Mucosa of stomach (tissue), 1 donor: ENCODE data around the gene MAN1C1.

ENCODE experiments used
- H3K27me3 ChIP-seq: one replicate; pipeline ENCODE4 v1.7.0; 2013; ENCODE audit warnings: mild to moderate bottlenecking, low read length; ENCODE audit not compliant: control insufficient read depth, insufficient read depth
- H3K36me3 ChIP-seq: one replicate; pipeline ENCODE4 v1.7.0; 2013; ENCODE audit warnings: low read length; ENCODE audit not compliant: control insufficient read depth, insufficient read depth
- H3K4me1 ChIP-seq: one replicate; pipeline ENCODE4 v1.7.0; 2013; ENCODE audit warnings: mild to moderate bottlenecking, low read length; ENCODE audit not compliant: control insufficient read depth, insufficient read depth
- H3K4me3 ChIP-seq: one replicate; pipeline ENCODE4 v1.7.0; 2013; ENCODE audit warnings: low read length
- H3K9ac ChIP-seq: one replicate; pipeline ENCODE4 v1.7.0; 2013; ENCODE audit warnings: mild to moderate bottlenecking, low read length, moderate library complexity
- H3K9me3 ChIP-seq: one replicate; pipeline ENCODE4 v1.7.0; 2013; ENCODE audit warnings: mild to moderate bottlenecking, low read length, moderate library complexity; ENCODE audit not compliant: control insufficient read depth
- donor health status: Pancreatic carcinoma.

The MAN1C1 gene

GRCh38 chr1:25714372-25714931, 97.9 kb downstream of the MAN1C1 start:
- no peak overlapping the region for H3K9ac ChIP-seq
- H3K4me1 ChIP-seq = no peaks in the 10 kb centered on the region
- no peak overlapping the region for H3K4me3 ChIP-seq
- H3K36me3 ChIP-seq = no peaks in the 10 kb centered on the region
- H3K27me3 ChIP-seq = no peaks in the 10 kb centered on the region
- no peaks in the 10 kb centered on the region for H3K9me3 ChIP-seq

GRCh38 chr1:25715888-25716287, 99.3 kb downstream of the MAN1C1 start:
- no peaks in the 10 kb centered on the region for H3K27me3 ChIP-seq
- no peaks in the 10 kb centered on the region for H3K36me3 ChIP-seq
- no peaks in the 10 kb centered on the region for H3K9me3 ChIP-seq
- H3K9ac ChIP-seq = no peak overlapping the region
- no peaks in the 10 kb centered on the region for H3K4me1 ChIP-seq
- no peak overlapping the region for H3K4me3 ChIP-seq

GRCh38 chr1:25716320-25716719, 99.7 kb downstream of the MAN1C1 start:
- Histone ChIP-seq H3K4me3 (no peak overlapping the region), H3K4me1 (no peaks in the 10 kb centered on the region), H3K27me3 (no peaks in the 10 kb centered on the region), H3K9me3 (no peaks in the 10 kb centered on the region), H3K9ac (no peak overlapping the region), H3K36me3 (no peaks in the 10 kb centered on the region)

GRCh38 chr1:25718732-25719131, 102.1 kb downstream of the MAN1C1 start:
- Histone ChIP-seq H3K9me3 (no peaks in the 10 kb centered on the region), H3K9ac (no peak overlapping the region), H3K36me3 (no peaks in the 10 kb centered on the region), H3K4me3 (no peak overlapping the region), H3K27me3 (no peaks in the 10 kb centered on the region), H3K4me1 (no peaks in the 10 kb centered on the region)

- H3K4me1 ChIP-seq = no peaks in the 10 kb centered on the region
- H3K27me3 ChIP-seq = no peaks in the 10 kb centered on the region
- no peak overlapping the region for H3K4me3 ChIP-seq
- no peaks in the 10 kb centered on the region for H3K9me3 ChIP-seq
- no peaks in the 10 kb centered on the region for H3K36me3 ChIP-seq
- no peak overlapping the region for H3K9ac ChIP-seq
Measured at GRCh38 chr1:25720624-25721023, 104.0 kb downstream of the MAN1C1 start.

GRCh38 chr1:25723250-25723880, 106.8 kb downstream of the MAN1C1 start:
- H3K9me3 ChIP-seq = no peaks in the 10 kb centered on the region
- H3K27me3 ChIP-seq = no peaks in the 10 kb centered on the region
- no peak overlapping the region for H3K9ac ChIP-seq
- no peak overlapping the region for H3K4me3 ChIP-seq
- no peaks in the 10 kb centered on the region for H3K36me3 ChIP-seq
- H3K4me1 ChIP-seq = peaks cover 10% of the 10 kb centered on the region

GRCh38 chr1:25724201-25724600, 107.6 kb downstream of the MAN1C1 start:
- Histone ChIP-seq H3K4me1 (peaks cover 15% of the 10 kb centered on the region), H3K27me3 (no peaks in the 10 kb centered on the region), H3K36me3 (no peaks in the 10 kb centered on the region), H3K4me3 (no peak overlapping the region), H3K9ac (no peak overlapping the region), H3K9me3 (no peaks in the 10 kb centered on the region)

GRCh38 chr1:25724966-25725365, 108.4 kb downstream of the MAN1C1 start:
- Histone ChIP-seq H3K36me3 (no peaks in the 10 kb centered on the region), H3K9me3 (no peaks in the 10 kb centered on the region), H3K4me3 (no peak overlapping the region), H3K9ac (no peak overlapping the region), H3K27me3 (no peaks in the 10 kb centered on the region), H3K4me1 (peaks cover 15% of the 10 kb centered on the region)

- Histone ChIP-seq H3K27me3 (no peaks in the 10 kb centered on the region), H3K9me3 (no peaks in the 10 kb centered on the region), H3K4me3 (no peak overlapping the region), H3K4me1 (peaks cover 15% of the 10 kb centered on the region), H3K36me3 (no peaks in the 10 kb centered on the region), H3K9ac (no peak overlapping the region)
Measured at GRCh38 chr1:25725482-25725881, 108.9 kb downstream of the MAN1C1 start.

- Histone ChIP-seq H3K4me3 (no peak overlapping the region), H3K36me3 (no peaks in the 10 kb centered on the region), H3K9me3 (no peaks in the 10 kb centered on the region), H3K9ac (no peak overlapping the region), H3K27me3 (no peaks in the 10 kb centered on the region), H3K4me1 (peaks cover 15% of the 10 kb centered on the region)
Measured at GRCh38 chr1:25727088-25727487, 110.5 kb downstream of the MAN1C1 start.

- peaks cover 15% of the 10 kb centered on the region for H3K4me1 ChIP-seq
- H3K4me3 ChIP-seq = no peak overlapping the region
- H3K27me3 ChIP-seq = no peaks in the 10 kb centered on the region
- H3K9ac ChIP-seq = no peak overlapping the region
- H3K9me3 ChIP-seq = no peaks in the 10 kb centered on the region
- no peaks in the 10 kb centered on the region for H3K36me3 ChIP-seq
Measured at GRCh38 chr1:25727635-25728286, 111.2 kb downstream of the MAN1C1 start.

- no peaks in the 10 kb centered on the region for H3K9me3 ChIP-seq
- no peaks in the 10 kb centered on the region for H3K27me3 ChIP-seq
- H3K36me3 ChIP-seq = no peaks in the 10 kb centered on the region
- peaks cover 15% of the 10 kb centered on the region for H3K4me1 ChIP-seq
- no peak overlapping the region for H3K4me3 ChIP-seq
- H3K9ac ChIP-seq = no peak overlapping the region
Measured at GRCh38 chr1:25728301-25728935, 111.8 kb downstream of the MAN1C1 start.
